ENCODE measurements around the gene PLEKHH2. TPM values are rescaled to one million over a fixed set of nuclear protein-coding genes. Genes with fewer than 3 reads are reported as not detected.
"Not testable (repeated sequence)": the region's sequence is repeated elsewhere in the genome, so short reads cannot be mapped to it uniquely, and the experiment has no call there.

PLEKHH2 gene
- total RNA-seq, 1 donor from 2014 or later, result 19.6 TPM

GRCh38 chr2:43631618-43632317 lies 5.3 kb upstream of the PLEKHH2 start:
- peaks cover 39% of the 10 kb centered on the region for H3K27me3 Mint-ChIP-seq (ENCODE audit: unreplicated experiment)
- no peak overlapping the region for H3K27ac Mint-ChIP-seq (ENCODE audit: unreplicated experiment)
- DNase-seq (ENCODE audit: extremely low spot score, unreplicated experiment), result no peak
- no peaks in the 10 kb centered on the region for H3K36me3 Mint-ChIP-seq (ENCODE audit: unreplicated experiment)
- H3K4me1 Mint-ChIP-seq (ENCODE audit: unreplicated experiment), result peaks cover 21% of the 10 kb centered on the region
- TF ChIP-seq CTCF (IDR thresholded peaks at IDR 0.05), result no peak
- no peaks in the 10 kb centered on the region for H3K9me3 Mint-ChIP-seq (ENCODE audit: unreplicated experiment)
- H3K4me3 Mint-ChIP-seq (ENCODE audit: unreplicated experiment), result no peak overlapping the region

GRCh38 chr2:43634604-43635306 lies 2.3 kb upstream of the PLEKHH2 start:
- peaks cover 31% of the 10 kb centered on the region for H3K4me1 Mint-ChIP-seq (ENCODE audit: unreplicated experiment)
- no peaks in the 10 kb centered on the region for H3K9me3 Mint-ChIP-seq (ENCODE audit: unreplicated experiment)
- H3K27ac Mint-ChIP-seq (ENCODE audit: unreplicated experiment), result peak overlapping the region; percentile 74
- no peaks in the 10 kb centered on the region for H3K36me3 Mint-ChIP-seq (ENCODE audit: unreplicated experiment)
- peak overlapping the region; percentile 11 for H3K4me3 Mint-ChIP-seq (ENCODE audit: unreplicated experiment)
- peaks cover 31% of the 10 kb centered on the region for H3K27me3 Mint-ChIP-seq (ENCODE audit: unreplicated experiment)
- no peak for TF ChIP-seq CTCF (IDR thresholded peaks at IDR 0.05)
- no peak for DNase-seq (ENCODE audit: extremely low spot score, unreplicated experiment)

- H3K4me3 Mint-ChIP-seq (ENCODE audit: unreplicated experiment); H3K27ac Mint-ChIP-seq (ENCODE audit: unreplicated experiment); H3K9me3 Mint-ChIP-seq (ENCODE audit: unreplicated experiment); H3K36me3 Mint-ChIP-seq (ENCODE audit: unreplicated experiment); DNase-seq (ENCODE audit: extremely low spot score, unreplicated experiment): not testable (repeated sequence)
- peaks cover 23% of the 10 kb centered on the region for H3K27me3 Mint-ChIP-seq (ENCODE audit: unreplicated experiment)
- peaks cover 31% of the 10 kb centered on the region for H3K4me1 Mint-ChIP-seq (ENCODE audit: unreplicated experiment)
Observed at GRCh38 chr2:43636153-43636552, 907 bp upstream of the PLEKHH2 start.

- peak overlapping the region; percentile 72 for H3K4me3 Mint-ChIP-seq (ENCODE audit: unreplicated experiment)
- H3K9me3 Mint-ChIP-seq (ENCODE audit: unreplicated experiment), result no peaks in the 10 kb centered on the region
- no peak overlapping the region for H3K27ac Mint-ChIP-seq (ENCODE audit: unreplicated experiment)
- DNase-seq (ENCODE audit: extremely low spot score, unreplicated experiment), result no peak
- H3K27me3 Mint-ChIP-seq (ENCODE audit: unreplicated experiment), result peaks cover 20% of the 10 kb centered on the region
- H3K36me3 Mint-ChIP-seq (ENCODE audit: unreplicated experiment), result no peaks in the 10 kb centered on the region
- peaks cover 31% of the 10 kb centered on the region for H3K4me1 Mint-ChIP-seq (ENCODE audit: unreplicated experiment)
- TF ChIP-seq CTCF (IDR thresholded peaks at IDR 0.05), result no peak
Observed at GRCh38 chr2:43636621-43637020, 439 bp upstream of the PLEKHH2 start.

GRCh38 chr2:43642363-43642762 lies 5.3 kb downstream of the PLEKHH2 start:
- no peak overlapping the region for H3K4me3 Mint-ChIP-seq (ENCODE audit: unreplicated experiment)

More at GRCh38 chr2:43642363-43642762, 5.3 kb downstream of the PLEKHH2 start:
- Mint-ChIP-seq H3K27ac (ENCODE audit: unreplicated experiment) (no peak overlapping the region), H3K36me3 (ENCODE audit: unreplicated experiment) (no peaks in the 10 kb centered on the region), H3K9me3 (ENCODE audit: unreplicated experiment) (no peaks in the 10 kb centered on the region), H3K4me1 (ENCODE audit: unreplicated experiment) (peaks cover 10% of the 10 kb centered on the region), H3K27me3 (ENCODE audit: unreplicated experiment) (no peaks in the 10 kb centered on the region)
- no peak for DNase-seq (ENCODE audit: extremely low spot score, unreplicated experiment)
- no peak for TF ChIP-seq CTCF (IDR thresholded peaks at IDR 0.05)

Measured in osteocyte (in vitro differentiated cells).